Measurements from ENCODE around the gene FKBP10. TPM values are rescaled to one million over a fixed set of nuclear protein-coding genes. Genes with fewer than 3 reads are reported as not detected.

Gene FKBP10
- total and polyA plus RNA-seq, 2 experiments from 2014 or later, result 113 to 336 TPM

DNA sequence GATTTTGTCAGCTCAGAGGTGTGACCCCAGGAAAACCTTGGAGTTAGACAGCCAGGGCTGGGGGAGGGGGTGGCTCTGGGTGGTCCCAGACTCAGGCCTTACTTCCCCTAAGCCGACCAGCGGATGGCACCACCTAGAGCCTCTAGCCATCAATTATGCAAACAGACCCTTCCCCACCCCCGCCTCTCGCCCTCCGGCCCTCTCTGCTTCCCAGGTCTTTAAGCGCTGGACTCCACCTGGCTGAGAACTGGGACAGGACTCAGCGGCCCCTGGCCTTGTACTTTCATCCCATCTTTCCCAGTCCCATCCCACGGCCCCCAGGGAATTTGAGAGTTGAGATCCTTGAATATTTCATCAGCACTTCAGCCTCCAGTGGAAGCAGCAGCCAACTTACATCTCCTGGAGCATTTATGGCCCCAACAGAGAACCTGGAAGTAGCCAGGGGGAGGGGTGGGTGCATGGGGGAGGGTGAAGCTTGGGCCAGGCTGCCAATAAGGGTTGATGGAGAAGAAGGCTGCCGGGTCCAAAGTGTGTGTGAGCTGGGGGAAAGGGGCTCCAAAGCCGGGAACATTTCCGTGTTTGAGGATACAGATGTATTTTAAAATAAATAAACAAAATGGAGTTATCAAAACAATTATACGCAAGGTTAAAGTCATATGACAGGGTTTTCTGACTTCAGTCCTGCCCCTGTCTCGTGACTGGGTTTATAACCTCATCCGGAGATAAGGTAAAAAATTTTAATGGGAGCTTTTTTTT, 18.8 kb upstream of the FKBP10 start:
- DNase-seq (ENCODE audit: low read depth in 1 of 2, low spot score in 1 of 2), result peak; percentile 67

DNA sequence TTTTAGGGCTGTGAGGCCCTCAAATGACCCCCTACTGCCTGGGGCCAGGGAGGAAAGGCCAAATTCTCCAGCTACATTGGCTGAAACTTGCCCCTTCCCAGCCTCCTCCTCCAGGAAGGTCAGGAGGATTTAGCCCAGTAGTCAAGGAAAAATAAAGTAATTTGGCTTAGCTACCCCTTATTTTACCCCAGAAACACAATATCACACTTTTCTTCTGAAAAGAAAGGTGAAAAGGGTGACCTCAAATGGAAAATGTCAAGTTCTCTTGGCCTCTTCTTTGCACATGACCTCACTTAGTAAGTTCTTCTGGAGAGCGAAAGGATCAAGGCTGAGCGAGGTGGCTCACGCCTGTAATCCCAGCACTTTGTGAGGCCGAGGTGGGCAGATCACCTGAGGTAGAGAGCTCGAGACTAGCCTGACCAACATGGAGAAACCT, 18.2 kb upstream of the FKBP10 start:
- H3K27me3 ChIP-seq, result no peaks in the 10 kb centered on the region
- DNase-seq (ENCODE audit: low read depth in 1 of 2, low spot score in 1 of 2), result no peak
- peak overlapping the region; percentile 99 for H3K27ac ChIP-seq
- H3K4me1 ChIP-seq (ENCODE audit: low read depth), result peaks cover 43% of the 10 kb centered on the region
- no peaks in the 10 kb centered on the region for H3K36me3 ChIP-seq
- no peak overlapping the region for H3K4me3 ChIP-seq
- TF ChIP-seq, protein P1, sequence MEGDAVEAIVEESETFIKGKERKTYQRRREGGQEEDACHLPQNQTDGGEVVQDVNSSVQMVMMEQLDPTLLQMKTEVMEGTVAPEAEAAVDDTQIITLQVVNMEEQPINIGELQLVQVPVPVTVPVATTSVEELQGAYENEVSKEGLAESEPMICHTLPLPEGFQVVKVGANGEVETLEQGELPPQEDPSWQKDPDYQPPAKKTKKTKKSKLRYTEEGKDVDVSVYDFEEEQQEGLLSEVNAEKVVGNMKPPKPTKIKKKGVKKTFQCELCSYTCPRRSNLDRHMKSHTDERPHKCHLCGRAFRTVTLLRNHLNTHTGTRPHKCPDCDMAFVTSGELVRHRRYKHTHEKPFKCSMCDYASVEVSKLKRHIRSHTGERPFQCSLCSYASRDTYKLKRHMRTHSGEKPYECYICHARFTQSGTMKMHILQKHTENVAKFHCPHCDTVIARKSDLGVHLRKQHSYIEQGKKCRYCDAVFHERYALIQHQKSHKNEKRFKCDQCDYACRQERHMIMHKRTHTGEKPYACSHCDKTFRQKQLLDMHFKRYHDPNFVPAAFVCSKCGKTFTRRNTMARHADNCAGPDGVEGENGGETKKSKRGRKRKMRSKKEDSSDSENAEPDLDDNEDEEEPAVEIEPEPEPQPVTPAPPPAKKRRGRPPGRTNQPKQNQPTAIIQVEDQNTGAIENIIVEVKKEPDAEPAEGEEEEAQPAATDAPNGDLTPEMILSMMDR (IDR thresholded peaks at IDR 0.05; ENCODE audit: low read depth, low read length), result no peak
- H3K9me3 ChIP-seq (ENCODE audit: low read depth), result no peaks in the 10 kb centered on the region

More for the DNA sequence above, 18.8 kb upstream of the FKBP10 start:
- TF ChIP-seq, protein P1 (IDR thresholded peaks at IDR 0.05; ENCODE audit: low read depth, low read length), result peak; percentile 4
- H3K4me1 ChIP-seq (ENCODE audit: low read depth), result peaks cover 43% of the 10 kb centered on the region
- H3K27me3 ChIP-seq, result no peaks in the 10 kb centered on the region
- H3K36me3 ChIP-seq, result no peaks in the 10 kb centered on the region
- H3K4me3 ChIP-seq, result peak overlapping the region; percentile 20
- peak overlapping the region; percentile 99 for H3K27ac ChIP-seq
- H3K9me3 ChIP-seq (ENCODE audit: low read depth), result no peaks in the 10 kb centered on the region

DNA sequence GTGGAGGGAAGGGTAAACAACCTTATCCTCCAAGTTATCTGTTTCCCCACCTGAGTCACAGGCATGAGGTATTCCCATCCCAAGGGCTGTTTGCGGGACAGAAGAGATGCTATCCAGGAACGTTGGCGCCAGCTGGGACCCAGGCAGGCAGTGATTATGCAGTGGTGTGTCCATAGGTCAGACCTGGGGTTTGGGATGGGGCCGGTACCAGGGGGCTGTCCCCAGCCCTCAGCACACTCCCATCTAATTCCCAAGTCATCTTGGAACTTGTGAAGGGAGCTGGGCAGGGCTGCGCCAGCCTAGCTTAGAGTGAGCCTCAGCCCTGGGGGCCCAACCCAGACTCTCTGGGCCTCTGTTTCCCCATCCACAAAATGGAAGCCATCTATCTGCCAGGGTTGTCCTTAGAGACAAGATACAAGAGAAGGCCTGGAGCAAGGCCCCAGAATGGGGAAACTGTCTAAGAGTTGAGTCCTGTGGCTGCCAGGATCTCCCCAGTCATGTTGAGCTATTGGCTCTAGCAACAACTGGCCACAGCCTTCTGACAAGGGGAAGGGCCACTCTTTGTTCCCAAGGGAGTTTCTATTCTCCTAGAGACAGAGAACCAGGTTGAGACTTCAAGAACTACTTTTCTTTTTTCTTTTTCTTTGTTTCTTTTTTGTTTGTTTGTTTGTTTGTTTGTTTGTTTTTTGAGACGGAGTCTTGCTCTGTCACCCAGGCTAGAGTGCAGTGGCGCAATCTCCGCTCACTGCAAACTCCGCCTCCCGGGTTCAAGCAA, 16.5 kb upstream of the FKBP10 start:
- H3K4me3 ChIP-seq, result no peak overlapping the region
- H3K27ac ChIP-seq, result peak overlapping the region; percentile 99
- H3K4me1 ChIP-seq (ENCODE audit: low read depth), result peaks cover 48% of the 10 kb centered on the region
- H3K36me3 ChIP-seq, result no peaks in the 10 kb centered on the region
- no peaks in the 10 kb centered on the region for H3K9me3 ChIP-seq (ENCODE audit: low read depth)
- TF ChIP-seq, protein P1 (IDR thresholded peaks at IDR 0.05; ENCODE audit: low read depth, low read length), result no peak
- H3K27me3 ChIP-seq, result no peaks in the 10 kb centered on the region
- DNase-seq (ENCODE audit: low read depth in 1 of 2, low spot score in 1 of 2), result no peak

DNA sequence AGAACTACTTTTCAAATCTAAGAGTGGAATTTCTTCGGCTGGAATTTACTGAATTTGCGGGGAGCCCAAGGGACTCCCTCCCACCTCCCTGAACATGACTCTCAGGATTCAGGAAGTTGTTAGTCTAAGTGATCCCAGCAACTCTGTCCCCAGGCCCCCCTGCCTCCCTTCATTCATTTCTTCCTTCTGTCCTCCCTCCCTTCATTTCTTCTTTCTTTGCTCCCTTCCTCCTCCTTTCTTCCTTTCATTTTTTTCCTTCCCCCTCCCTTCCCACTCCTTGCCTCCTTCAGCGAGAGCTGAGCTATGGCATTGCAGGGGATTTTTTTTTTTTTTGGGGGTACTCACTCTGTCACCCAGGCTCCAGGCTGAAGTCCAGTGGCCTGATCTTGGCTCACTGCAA, 15.4 kb upstream of the FKBP10 start:
- DNase-seq (ENCODE audit: low read depth in 1 of 2, low spot score in 1 of 2), result no peak
- no peak overlapping the region for H3K27ac ChIP-seq
- H3K36me3 ChIP-seq, result peaks cover under 1% of the 10 kb centered on the region
- H3K27me3 ChIP-seq, result no peaks in the 10 kb centered on the region
- TF ChIP-seq, protein P1 (IDR thresholded peaks at IDR 0.05; ENCODE audit: low read depth, low read length), result no peak
- H3K9me3 ChIP-seq (ENCODE audit: low read depth), result no peaks in the 10 kb centered on the region
- no peak overlapping the region for H3K4me3 ChIP-seq
- peaks cover 41% of the 10 kb centered on the region for H3K4me1 ChIP-seq (ENCODE audit: low read depth)

DNA sequence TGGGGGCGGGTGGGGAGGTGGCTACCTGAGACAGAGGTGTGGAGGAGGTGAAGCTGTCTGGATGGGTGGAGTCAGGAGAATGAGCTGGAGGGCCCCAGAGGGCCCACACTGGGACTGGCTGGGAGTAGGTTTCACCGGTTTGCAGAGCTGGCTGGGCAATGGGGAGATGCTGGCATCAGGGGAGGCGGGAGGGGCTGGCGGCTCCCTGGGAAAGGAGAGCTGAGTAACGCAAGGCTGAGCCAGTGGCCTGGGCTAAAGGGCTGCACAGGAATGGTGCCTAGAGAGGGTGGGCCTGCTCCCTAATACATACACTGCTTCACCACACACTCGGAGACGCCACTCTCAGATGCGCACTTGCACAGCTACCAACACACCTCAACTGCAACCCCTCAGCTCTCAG, 13.4 kb upstream of the FKBP10 start:
- Histone ChIP-seq H3K36me3 (peaks cover 3% of the 10 kb centered on the region), H3K4me1 (ENCODE audit: low read depth) (peaks cover 26% of the 10 kb centered on the region), H3K4me3 (no peak overlapping the region), H3K27ac (no peak overlapping the region), H3K9me3 (ENCODE audit: low read depth) (no peaks in the 10 kb centered on the region), H3K27me3 (no peaks in the 10 kb centered on the region)
- DNase-seq (ENCODE audit: low read depth in 1 of 2, low spot score in 1 of 2), result no peak
- TF ChIP-seq, protein P1 (IDR thresholded peaks at IDR 0.05; ENCODE audit: low read depth, low read length), result no peak
